ENCODE measurements around the gene TBPL1. TPM values are rescaled to one million over a fixed set of nuclear protein-coding genes. Genes with fewer than 3 reads are reported as not detected.

The TBPL1 gene
- total RNA-seq, result 16.7 and 27.5 TPM in 2 replicates

GRCh38 chr6:133952815-133953633, at the start of gene TBPL1:
TBPL1 (plus strand) TSS chr6:133953224; CDS start chr6:133980126, 26,902 bp downstream.

Small RNA genes lying within 50 kb of the gene (small RNA-seq; reads per million reads assigned to genes)
- not detected for gene AL449363.1

Other genes starting within 250 kb of the TBPL1 start
- not detected in 2 replicates for gene TCF21, start 64.1 kb upstream of the TBPL1 start, total RNA-seq
- gene SLC2A12, start 99.4 kb downstream of the TBPL1 start, total RNA-seq, result 3.2 and 3.6 TPM in 2 replicates